ENCODE data around the gene SCYGR4.
"Not testable (repeated sequence)": the region's sequence is repeated elsewhere in the genome, so short reads cannot be mapped to it uniquely, and the experiment has no call there.

Gene SCYGR4

DNA sequence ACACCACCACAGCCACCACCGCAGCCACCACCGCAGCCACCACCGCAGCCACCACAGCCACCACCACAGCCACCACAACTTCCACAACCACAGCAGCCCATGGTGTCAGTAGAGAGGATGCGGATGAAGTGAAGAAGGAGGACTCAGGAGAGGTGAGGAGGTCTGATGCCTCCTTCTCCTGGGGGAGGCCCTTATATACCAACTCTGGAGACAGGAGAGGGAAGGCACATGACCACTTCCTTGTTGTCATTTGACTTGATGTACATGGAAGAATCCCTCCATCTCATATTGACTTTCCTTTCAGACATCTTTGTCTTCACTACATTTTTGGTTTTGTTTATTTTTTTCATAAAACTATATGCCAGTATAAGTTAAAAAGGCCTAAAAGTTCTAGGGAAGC, 2.6 kb upstream of the SCYGR4 start, which contains the start of gene SCYGR3:
TSS of gene SCYGR3 (minus strand) at position 101 of the 400 bp plus-strand sequence. CDS start at position 101, 0 bp downstream.
- DNase-seq, result no peak

DNA sequence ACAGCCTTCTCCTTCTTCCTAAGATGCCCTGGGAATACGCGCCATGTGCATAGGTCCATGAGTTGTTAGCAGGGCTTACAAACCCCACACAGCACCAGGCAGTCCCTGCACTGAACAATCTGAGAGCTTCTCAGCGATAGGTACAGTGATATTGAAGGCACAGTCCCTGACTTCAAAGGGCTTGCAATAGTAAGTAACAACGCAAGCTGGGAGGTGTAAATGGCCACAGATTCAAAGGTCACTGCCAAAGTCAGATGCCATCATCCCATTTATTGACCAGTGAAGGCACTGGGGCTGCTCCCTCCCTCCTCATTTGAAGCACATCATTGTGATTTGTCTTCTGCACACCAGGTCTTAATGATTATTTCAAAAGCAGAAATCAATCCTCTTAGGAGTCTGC, 2.1 kb upstream of the SCYGR4 start:
- DNase-seq, result no peak

DNA sequence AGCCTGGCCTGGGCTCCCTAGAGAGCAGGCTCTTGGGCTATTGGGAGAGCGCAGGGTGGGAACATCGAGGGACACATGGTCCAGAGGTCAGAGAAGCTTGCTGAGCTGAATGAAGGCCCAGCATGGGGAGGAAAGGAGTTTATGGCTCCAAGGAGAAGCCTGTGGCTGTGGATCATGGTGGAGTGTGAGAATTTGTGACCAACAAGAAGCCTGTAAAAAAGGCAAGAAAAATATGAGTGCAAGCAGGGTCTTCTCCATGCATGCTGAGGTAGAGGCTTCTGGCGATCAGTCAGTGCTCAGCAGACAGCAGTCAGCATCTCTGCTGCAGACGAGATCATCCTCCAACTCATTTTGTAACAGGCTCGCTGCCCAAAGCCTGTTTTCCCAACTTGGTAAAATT, 1.4 kb upstream of the SCYGR4 start:
- no peak for DNase-seq

DNA sequence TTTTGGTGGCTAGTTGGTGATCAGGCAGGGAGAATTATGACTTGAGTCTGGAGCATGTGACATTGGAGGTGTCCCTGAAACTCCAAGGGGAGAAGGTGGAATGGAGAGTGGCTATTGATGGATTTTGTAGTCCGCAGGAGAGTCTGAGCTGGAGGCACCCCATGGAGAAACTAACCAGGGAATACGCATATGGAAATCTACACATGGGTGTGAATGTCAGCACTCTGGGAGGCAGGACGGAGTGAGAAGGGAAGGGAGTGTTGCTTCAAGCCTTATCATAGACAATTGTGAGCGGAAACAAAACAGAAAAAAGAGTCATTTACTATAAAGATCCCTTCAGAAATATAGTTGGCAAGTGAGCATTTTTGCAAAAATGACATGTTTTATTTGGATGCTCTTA, 667 bp upstream of the SCYGR4 start:
- no peak for DNase-seq

DNA sequence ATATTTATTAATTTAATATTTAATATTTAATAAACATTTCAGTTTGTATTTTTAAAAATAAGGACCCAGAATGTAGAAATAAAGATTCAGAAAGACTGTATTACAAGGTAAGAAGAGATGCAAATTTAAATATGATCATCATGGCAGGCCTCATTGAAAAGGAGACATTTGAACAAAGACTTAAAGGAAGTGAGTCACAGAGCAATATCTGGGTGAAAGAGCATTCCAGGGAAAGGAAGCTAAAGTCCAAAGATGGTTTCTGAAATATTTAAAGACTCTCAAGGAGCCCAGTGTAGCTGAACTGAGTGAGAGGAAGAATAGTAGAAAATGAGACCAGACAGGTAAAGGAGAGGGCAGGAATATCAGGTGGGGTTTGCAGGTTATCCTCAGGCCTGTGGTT, 5.9 kb downstream of the SCYGR4 start:
- no peak for DNase-seq

DNA sequence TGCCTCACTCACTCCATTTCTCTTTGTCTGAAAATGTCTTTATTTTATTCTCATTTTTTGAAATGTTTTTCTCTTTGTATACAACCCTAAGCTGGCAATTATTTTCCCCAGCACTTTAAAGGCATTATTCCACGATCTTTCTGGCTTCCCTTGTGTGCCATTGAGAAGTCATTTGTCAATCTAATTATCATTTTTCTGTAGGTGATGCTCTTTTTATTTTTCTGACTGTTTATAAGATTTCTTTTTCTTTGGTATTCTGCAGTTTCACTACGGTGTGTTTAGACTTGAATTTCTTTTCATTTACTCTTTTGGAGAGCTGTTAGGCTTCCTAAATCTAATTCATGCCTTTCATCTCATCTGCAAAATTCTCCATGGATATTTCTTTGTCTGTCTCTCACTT, 8.1 kb downstream of the SCYGR4 start:
- DNase-seq, result no peak

DNA sequence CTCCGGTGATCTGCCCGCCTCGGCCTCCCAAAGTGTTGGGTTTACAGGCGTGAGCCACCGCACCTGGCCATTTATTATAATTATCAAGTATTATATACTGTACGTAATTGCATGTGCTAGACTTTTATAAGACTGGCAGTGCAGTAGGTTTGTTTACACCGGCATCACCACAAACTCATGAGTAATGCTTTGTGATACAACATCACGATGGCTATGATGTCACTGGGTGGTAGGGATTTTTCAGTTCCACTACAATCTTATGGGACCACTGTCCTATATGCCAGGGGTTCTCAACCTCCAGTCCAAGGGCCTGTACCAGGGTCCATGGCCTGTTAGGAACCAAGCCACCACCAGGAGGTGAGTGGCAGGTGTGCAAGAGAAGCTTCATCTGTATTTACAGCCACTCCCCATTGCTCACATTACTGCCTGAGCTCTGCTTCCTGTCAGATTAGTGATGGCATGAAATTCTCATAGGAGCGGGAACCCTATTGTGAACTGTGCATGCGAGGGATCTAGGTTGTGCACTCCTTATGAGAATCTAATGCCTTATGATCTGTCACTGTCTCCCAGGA, 9.4 kb downstream of the SCYGR4 start:
- no peak for DNase-seq

DNA sequence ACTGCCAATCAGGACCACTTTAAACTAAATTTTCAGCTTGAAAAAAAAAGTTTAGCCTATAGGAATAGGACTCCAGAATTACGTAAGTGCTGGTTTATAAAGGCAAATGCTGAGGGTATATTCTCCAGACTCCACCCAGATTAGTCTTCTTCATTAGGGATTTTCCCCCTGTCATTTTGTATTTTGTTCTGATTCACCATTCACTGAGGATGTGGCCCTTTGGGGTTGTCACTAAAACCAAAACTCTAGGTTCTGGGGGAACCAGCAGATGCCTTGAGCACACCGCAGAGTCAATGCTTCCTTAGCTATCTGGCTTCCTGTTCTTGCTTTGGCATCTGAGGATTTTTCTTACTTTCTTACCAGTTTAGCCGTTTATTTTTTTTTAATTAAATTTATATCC, 10.5 kb downstream of the SCYGR4 start:
- no peak for DNase-seq

DNA sequence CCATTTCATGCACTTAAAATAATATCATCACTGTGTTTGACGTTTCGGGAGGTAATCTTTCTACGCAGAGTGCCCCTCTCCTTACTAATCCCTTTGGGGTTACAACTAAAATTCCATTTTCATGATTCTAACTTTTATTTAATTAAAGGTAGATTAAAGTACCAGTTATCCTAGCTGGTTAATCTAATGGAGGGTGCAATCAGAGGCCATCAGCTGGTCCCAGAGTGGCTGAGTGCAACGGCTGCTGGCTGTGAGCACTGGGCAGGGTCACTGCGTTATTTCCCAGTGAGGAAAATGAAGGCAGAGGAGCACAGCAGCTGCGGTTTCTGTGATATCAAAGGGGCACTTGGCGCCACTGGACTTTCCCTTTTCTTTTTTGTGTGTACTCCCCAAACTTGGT, 12.1 kb downstream of the SCYGR4 start:
- no peak for DNase-seq

DNA sequence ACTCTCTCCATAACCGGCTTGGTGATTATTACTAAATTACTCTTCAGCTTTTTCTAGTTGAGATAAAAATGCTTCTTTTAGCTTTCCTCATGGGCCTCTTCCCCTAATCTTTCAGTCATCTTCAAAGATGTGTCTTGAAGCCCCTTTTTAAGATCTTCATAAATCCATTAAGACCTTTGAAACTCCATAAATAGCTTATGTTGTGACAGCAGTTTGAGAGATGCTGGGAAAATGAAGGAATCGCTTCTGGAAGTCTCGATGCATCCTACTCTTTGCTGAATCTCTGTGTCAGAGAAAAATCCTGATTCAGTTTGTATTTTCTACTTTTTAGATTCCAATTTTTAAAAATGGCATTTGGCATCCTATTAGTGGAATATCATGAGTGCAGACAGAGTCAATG, 13.0 kb downstream of the SCYGR4 start:
- DNase-seq, result no peak

DNA sequence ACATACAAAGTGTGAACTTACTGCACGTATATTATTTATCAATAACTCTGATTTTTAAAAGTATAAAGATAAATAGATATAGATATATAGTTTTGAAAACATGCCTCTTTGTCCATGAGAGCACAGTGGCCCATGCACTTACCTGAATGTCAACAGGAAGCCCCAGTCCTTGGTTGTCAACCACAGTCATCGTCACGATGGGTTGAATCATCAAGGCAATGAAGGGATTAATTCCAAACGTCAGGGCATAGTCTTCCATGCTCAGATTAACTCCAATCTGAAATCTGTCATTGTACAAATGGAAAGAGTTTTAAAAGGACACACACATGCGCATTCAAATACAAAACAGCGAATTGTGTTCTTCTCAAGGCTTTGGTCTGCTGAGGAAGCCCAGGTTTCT, 15.5 kb downstream of the SCYGR4 start:
- no peak for DNase-seq

DNA sequence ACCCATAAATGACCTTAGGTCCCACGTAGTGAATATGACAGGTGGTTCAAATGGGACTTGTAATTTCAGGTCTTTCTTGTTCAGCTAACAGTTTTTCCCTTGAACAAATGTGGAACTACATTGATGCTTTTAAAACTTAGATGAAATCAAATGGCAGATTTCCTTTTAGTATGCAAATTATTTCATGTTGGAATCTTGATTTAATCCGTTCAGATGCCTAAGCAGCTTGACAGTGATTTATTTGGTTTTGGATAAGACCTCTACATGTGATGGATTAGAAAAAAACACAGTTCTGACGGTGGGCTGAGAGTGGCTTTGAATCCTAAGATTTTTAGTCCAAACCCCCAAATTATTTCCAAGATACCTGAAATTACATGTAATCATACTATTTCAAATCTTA, 16.9 kb downstream of the SCYGR4 start:
- no peak for DNase-seq

DNA sequence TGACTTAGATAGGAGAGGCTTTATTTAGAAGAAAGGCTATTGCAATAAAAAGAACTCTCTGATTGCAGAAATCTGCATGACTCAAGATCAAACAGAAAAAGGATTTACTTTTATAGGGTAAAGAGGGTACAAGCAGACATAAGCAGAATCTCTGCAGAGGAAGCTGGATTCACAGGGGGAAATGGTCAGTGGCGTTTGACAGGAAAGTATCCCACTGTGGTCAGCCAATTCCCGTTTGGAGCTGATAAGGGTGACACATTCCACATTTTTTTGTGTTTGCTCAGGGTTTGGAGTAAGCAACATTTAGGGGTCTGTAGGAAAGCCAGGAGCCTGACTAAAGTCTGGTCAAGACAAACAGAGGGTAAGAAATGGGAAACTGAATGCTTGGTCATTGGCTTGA, 25.4 kb downstream of the SCYGR4 start:
- DNase-seq, result no peak

DNA sequence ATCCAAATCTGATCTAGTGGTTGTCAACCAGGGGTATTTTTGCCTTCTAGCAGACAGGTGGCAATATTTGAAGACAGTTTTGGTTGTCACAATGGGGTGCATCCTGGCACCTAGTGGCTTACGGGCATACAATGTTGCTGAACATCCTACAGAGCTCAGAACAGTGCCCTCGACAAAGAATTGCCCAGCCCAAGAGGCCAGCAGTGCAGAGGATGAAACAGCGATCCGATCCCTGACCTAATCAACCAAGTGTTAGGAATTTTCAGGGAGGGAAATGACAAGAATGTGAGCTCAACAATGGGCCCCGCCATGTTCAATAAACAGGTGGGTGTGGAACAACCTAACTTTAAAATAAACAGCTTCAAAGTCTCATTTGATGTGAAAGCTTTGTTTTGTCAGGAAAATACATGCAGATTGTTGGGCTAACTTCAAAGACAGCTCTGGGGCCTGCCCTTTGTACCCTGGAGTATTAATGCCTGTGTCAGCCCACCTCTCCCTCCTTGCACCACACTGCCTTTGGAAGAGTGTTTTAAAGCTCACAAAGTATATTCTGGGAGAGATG, 26.8 kb downstream of the SCYGR4 start:
- no peak for DNase-seq

DNA sequence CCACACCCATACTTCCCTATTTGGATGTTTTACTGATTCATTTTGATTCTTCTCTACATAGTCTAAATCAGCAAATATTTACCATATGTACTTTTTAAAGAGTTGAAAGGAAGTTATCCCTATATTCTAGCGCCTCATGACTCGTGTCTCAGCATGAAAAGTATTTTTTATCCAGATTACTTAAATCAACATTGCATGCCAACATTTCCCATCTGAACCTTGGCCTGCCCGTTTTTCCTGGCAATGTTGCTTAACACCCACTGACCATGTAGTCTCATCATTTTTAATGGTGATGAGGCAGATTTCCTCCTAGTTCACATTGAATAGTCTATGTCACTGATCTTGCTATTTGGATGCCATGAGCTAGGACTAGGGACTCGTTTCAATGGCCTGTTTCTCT, 36.1 kb downstream of the SCYGR4 start:
- no peak for DNase-seq

DNA sequence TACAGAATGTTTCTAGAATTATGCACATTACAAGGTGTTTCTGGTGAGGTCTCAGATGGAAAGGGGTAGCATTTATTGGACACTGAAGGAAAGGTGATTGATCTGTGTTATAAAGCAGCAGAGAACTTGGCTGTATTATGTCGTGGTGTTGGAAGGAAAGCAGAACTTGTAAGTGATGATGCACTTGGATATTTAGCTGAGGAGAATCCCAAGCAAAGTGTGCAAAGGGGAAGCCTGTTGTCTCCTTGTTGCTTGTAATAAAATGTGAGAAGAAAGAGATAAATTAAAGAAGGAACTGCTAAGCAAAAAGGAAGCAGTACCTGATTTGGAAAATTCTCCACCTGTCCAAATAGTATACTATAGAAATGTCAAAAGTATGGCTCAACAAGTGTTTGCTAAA, 37.1 kb downstream of the SCYGR4 start:
- no peak for DNase-seq

DNA sequence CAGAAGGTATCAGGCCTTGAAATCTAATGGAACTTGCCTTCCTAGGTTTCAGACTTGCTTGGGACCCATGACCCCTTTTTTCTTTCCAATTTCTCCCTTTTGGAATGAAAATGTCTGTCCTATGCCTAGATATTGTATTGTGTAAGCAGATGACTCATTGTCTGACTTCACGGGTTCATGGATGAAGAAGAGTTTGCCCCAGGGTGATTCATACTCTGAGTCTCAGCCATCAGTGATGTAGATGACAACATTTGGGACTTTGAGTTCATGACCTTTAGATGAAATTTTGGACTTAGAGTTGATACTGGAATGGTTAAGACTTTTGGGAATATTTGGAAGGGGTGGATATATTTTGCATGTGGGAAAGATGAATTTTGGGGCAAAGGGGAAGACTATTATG, 38.2 kb downstream of the SCYGR4 start:
- no peak for DNase-seq

DNA sequence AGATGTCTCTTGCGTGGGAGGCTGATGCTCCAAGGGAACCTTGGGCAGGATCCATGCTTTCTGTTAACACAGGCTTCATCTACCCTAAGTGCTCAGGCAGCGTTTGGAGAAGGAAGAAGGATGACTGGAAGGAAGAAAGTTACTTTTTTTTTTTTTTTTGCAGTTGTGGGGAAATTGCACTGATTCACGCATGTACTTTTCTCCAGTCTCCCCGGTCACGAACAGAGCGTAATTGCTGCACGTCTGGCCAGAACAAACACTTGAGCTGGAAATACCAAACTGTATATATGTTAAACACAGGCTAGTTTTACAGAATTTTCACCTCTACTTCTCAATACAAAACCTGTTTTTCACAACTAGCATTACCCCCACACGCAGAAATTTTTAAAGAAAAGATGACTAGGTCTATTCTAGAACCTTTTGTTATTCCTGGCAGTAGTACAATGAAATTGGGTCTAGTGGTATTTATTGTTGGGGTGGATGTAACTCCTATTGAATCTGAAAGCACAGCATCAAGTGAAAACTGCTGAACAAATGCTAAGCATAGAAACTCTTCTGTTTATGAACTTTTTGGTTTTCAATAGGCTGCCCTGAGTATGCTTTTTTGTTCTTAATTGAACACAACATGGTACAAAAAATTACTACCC, 40.0 kb downstream of the SCYGR4 start:
- DNase-seq, result no peak

DNA sequence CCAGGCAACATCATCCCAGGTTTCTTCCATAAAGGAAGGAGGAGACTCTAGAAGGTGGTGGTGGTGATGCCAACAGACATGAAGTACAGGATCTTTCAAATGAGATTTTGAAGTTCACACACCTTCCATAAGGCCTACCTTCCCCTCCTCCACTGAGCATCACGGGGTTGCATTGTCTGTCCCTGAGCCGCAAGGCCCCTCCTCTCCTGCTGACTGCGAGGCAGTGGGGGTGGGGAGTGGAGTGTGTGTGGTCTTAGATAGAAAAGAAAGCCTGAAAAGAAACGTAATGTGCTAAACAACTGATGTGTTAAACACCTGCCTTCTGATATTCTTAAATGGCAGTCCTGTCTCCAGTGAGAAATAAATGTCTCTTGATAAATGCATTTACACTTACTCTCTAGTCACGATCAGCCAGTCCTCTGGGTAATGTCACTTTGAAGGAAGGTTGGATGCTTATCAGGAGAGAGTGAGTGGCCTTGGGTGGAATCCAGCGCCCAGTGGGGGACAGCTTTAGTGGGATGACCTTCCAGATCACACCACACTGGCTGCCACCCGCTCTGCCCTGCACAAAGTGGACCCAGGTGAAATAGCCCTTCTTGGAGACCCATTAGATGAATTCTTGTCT, 43.8 kb downstream of the SCYGR4 start:
- no peak for DNase-seq

DNA sequence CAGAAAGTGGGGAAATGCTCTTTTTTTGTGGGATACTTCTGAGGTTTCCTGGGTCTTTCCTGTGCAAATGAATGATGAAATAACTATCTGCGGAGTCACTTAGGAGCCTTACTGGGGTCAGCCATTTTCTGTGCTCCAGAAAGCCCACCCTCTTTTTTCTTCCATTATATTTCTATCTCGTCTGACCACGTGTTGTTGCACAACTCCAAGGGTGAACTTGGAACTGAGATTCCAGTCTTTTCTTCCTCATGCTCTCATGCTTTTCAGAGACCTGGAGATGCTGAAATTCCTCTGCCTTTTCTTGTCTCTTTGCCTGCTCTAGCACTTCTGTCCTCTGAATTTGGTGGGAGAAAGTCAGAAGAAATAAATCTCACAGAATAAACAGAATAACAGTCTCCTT, 44.5 kb downstream of the SCYGR4 start:
- no peak for DNase-seq

DNA sequence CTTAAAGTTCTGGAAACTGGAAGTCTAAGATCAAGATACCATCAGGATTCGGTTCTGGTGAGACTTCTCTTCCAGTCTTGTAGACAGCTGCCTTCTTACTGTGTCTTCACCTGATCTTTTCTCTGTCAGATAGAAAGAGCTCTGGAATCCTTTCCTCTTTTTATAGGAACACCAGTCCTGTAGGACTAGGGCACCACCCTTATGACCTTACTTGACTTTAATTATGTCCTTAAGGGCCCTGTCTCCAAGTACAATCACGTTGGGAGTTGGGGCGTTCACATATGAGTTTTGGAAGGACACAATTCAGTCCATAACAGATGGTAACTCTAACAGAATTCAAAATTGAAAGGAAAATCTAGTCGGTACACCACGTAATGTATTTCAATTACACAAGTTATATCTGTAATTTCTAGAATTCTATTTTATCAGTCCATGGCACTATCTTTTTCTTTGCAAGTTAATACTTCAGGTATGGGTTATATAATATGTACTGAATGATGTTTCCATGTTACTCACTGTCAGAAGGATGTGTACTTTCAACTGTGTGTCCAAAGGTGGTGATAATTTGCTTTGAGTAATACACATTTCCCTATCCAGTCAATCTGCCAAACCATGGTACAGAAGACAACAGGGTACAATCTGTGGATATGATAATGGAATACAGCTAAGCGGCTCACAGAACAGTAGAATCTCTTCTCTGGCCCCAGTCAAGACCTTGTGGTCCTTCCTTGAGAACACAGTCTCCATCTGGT, 48.1 kb downstream of the SCYGR4 start:
- DNase-seq, result no peak

DNA sequence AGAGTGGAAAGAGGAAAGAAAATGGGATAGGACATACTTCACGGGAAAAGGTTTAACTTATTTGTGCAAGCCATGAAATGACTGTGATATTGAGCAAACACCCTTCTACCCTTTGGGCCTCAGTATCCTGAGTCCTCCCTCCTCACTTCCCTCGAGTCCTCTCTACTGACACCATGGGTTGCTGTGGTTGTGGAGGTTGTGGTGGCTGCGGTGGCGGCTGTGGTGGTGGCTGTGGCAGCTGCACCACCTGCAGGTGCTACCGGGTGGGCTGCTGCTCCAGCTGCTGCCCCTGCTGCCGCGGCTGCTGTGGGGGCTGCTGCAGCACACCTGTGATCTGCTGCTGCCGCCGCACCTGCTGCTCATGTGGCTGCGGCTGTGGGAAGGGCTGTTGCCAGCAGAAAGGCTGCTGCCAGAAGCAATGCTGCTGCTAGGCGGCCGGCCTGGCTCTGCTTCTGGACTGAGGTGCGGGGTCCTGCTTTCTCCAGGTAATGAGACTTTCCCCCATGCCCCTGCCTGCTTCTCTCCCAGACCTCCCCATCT, 49.4 kb downstream of the SCYGR4 start, which contains the start of gene SCYGR5:
TSS of gene SCYGR5 (plus strand) at position 174 of the 540 bp plus-strand sequence. CDS start at position 174, 0 bp downstream.
- not testable (repeated sequence) for DNase-seq

Measured in femur (tissue), 1 donor.